K562 (cell line): ENCODE results near the gene GFAP. TPM values are rescaled to one million over a fixed set of nuclear protein-coding genes. Genes with fewer than 3 reads are reported as not detected.

Experiments used
- DMBX1 ChIP-seq: fragments of 250-450 bp; sonication (Bioruptor Pico); IDR thresholded peaks from 2 replicates; pipeline ENCODE4 v1.8.0; 2022; ENCODE audit warnings: inconsistent platforms, mild to moderate bottlenecking, moderate library complexity, borderline replicate concordance
- HDGF ChIP-seq: fragments of 450-650 bp; IDR thresholded peaks from 2 replicates; pipeline ENCODE4 v1.6.1; 2016
- ILF3 ChIP-seq: fragments of 450-650 bp; IDR thresholded peaks from 2 replicates; pipeline ENCODE4 v1.6.1; 2018; ENCODE audit warnings: antibody characterized with exemption, mild to moderate bottlenecking, moderate library complexity, borderline replicate concordance
- MBD2 ChIP-seq: sonication (generic); IDR thresholded peaks from 2 replicates; pipeline ENCODE4 v1.6.1; 2016; ENCODE audit warnings: low read depth, borderline replicate concordance
- MIER1 ChIP-seq: fragments of 450-650 bp; IDR thresholded peaks from 2 replicates; pipeline ENCODE4 v1.6.1; 2016; ENCODE audit warnings: antibody characterized with exemption, mild to moderate bottlenecking, low read depth
- POLR2AphosphoS5 ChIP-seq: IDR thresholded peaks from 2 replicates; pipeline ENCODE4 v1.6.1; 2011; ENCODE audit warnings: mild to moderate bottlenecking, low read depth, low read length, moderate library complexity; ENCODE audit not compliant: control insufficient read depth, insufficient read depth
- RBM25 ChIP-seq: fragments of 200-400 bp; formaldehyde crosslinking; IDR thresholded peaks from 2 replicates; pipeline ENCODE4 v1.6.1; 2018; ENCODE audit warnings: low read length, low read depth, moderate library complexity; ENCODE audit not compliant: severe bottlenecking
- RCOR1 ChIP-seq, 2 experiments: IDR thresholded peaks; 2 replicates each; pipeline ENCODE4 v1.6.1; 2012; ENCODE audit warnings: low read depth in 2 of 2, low read length in 2 of 2, borderline replicate concordance in 1 of 2, improper control_type of control experiment in 1 of 2
- SNIP1 ChIP-seq: fragments of 450-650 bp; IDR thresholded peaks from 2 replicates; pipeline ENCODE4 v1.7.1; 2017; ENCODE audit warnings: low read depth, mild to moderate bottlenecking
- STAG1 ChIP-seq: sonication (generic); formaldehyde crosslinking; IDR thresholded peaks from 2 replicates; pipeline ENCODE4 v1.5.0; 2020; ENCODE audit warnings: missing genetic modification reagents, borderline replicate concordance
- TFAM ChIP-seq: fragments of 250-450 bp; sonication (Bioruptor Pico); conservative IDR thresholded peaks from 2 replicates; pipeline ENCODE4 v1.5.0; 2021; ENCODE audit warnings: mild to moderate bottlenecking, moderate library complexity
- ZNF431 ChIP-seq: sonication (generic); formaldehyde crosslinking; IDR thresholded peaks from 2 replicates; pipeline ENCODE4 v1.8.0; 2022; ENCODE audit warnings: mild to moderate bottlenecking, missing genetic modification reagents
- polyA plus RNA-seq, 8 experiments: library from polyadenylated mRNA; depleted of rRNA in 4 of 8; stranded (reverse) in 5 of 8; unstranded in 3 of 8; fragments of >200 nt; fragmentation: Nextera tagmentation in 2 of 8; fragmentation: Illumina TruSeq in 1 of 8; extraction: Ambion mirVana in 2 of 8; extraction: Trizol in 1 of 8; gene quantifications; 2 replicates each; pipeline versions ENCODE4 v1.2.1 to v1.2.3, GENCODE V29; 2011 to 2014; ENCODE audit warnings: inconsistent platforms in 1 of 8, missing spikeins in 1 of 8
- total RNA-seq, 7 experiments: library from RNA; depleted of rRNA in 6 of 7; stranded (reverse); fragments of >200 nt in 6 of 7; fragmentation: Illumina TruSeq in 2 of 7; extraction: Trizol in 2 of 7; gene quantifications; 2 replicates each; pipeline versions ENCODE4 v1.2.1 to v1.2.3, GENCODE V29; 2011 to 2021; ENCODE audit warnings: low replicate concordance in 1 of 7
- TF ChIP-seq, protein P1 (sequence below), 2 experiments: fragments of 450-650 bp in 1 of 2; IDR thresholded peaks; 2 replicates each; pipeline ENCODE4 v1.6.1; 2011 to 2017; ENCODE audit warnings: low read depth in 2 of 2, antibody characterized with exemption in 1 of 2, borderline replicate concordance in 1 of 2, low read length in 1 of 2, mild to moderate bottlenecking in 1 of 2, mixed read lengths in 1 of 2; ENCODE audit not compliant: control insufficient read depth in 1 of 2
- TF ChIP-seq, protein P2 (sequence below): fragments of 450-650 bp; conservative IDR thresholded peaks from 2 replicates; pipeline ENCODE4 v1.6.1; 2016; ENCODE audit warnings: missing genetic modification characterization, low read depth, mild to moderate bottlenecking, control low read depth, missing compliant biosample characterization
- TF ChIP-seq, protein P3 (sequence below): sonication (generic); formaldehyde crosslinking; IDR thresholded peaks from 2 replicates; pipeline ENCODE4 v1.8.0; 2023; ENCODE audit warnings: missing genetic modification reagents, mild to moderate bottlenecking, borderline replicate concordance

Gene GFAP
- total and polyA plus RNA-seq, 9 of the 15 experiments (the other 6 are each of a cell fraction or from before 2014, with no cell fraction given) = 0.07 to 1.4 (median 0.60) TPM; not detected in 1

DNA sequence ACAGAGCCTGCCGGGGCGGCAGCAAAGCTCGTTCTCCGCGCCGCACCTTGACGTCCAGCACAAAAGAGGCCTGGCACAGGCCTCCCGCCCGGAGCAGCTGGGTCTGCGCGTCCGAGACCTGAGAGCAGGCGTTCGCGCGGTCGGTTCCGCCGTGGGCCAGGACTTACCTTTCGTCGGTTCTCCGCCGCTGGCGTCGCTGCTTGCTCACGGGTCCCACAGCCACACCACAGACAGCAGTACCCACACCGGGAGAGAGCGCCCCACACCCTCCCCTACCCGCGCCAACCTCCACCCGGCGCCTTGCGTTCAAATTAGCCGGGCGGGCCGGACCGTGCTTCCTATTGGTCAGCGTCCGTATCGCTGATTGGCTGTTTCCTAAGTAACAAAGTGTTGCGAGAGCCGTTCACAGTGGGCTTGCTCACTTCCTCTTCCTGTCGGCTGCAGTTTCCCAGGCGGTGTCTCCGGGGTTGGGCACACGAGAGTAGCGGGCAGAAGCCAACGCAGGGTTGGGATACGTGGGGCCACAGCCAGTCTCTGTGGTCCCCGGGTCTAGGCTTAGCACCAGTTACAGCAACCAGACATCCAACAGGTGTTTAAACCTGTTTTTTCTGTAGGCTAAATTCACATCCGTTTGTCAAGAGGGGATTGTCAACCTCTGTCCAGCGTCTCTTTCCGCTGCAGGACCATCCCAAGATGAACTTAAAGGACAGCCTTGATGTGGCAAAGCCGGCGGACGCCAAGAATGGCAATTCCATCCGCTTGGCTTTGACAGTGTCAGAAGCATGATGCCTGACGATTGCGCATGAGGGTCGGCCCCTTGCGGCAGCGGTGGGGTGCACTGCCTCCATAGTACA, 32.4 kb upstream of the GFAP start, which contains the start of gene KIF18B (continued):
- TF ChIP-seq, protein P1, sequence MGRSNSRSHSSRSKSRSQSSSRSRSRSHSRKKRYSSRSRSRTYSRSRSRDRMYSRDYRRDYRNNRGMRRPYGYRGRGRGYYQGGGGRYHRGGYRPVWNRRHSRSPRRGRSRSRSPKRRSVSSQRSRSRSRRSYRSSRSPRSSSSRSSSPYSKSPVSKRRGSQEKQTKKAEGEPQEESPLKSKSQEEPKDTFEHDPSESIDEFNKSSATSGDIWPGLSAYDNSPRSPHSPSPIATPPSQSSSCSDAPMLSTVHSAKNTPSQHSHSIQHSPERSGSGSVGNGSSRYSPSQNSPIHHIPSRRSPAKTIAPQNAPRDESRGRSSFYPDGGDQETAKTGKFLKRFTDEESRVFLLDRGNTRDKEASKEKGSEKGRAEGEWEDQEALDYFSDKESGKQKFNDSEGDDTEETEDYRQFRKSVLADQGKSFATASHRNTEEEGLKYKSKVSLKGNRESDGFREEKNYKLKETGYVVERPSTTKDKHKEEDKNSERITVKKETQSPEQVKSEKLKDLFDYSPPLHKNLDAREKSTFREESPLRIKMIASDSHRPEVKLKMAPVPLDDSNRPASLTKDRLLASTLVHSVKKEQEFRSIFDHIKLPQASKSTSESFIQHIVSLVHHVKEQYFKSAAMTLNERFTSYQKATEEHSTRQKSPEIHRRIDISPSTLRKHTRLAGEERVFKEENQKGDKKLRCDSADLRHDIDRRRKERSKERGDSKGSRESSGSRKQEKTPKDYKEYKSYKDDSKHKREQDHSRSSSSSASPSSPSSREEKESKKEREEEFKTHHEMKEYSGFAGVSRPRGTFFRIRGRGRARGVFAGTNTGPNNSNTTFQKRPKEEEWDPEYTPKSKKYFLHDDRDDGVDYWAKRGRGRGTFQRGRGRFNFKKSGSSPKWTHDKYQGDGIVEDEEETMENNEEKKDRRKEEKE (IDR thresholded peaks at IDR 0.05; ENCODE audit: borderline replicate concordance in 1 of 2, control insufficient read depth in 1 of 2, low read depth in 2 of 2, low read length in 1 of 2) = no peak
- no peak for TF ChIP-seq SNIP1
- TF ChIP-seq MBD2 = peak; percentile 57; the same call in 1 of the 2 replicates
- TF ChIP-seq, protein P2, sequence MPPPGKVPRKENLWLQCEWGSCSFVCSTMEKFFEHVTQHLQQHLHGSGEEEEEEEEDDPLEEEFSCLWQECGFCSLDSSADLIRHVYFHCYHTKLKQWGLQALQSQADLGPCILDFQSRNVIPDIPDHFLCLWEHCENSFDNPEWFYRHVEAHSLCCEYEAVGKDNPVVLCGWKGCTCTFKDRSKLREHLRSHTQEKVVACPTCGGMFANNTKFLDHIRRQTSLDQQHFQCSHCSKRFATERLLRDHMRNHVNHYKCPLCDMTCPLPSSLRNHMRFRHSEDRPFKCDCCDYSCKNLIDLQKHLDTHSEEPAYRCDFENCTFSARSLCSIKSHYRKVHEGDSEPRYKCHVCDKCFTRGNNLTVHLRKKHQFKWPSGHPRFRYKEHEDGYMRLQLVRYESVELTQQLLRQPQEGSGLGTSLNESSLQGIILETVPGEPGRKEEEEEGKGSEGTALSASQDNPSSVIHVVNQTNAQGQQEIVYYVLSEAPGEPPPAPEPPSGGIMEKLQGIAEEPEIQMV (tag) = 0 out of 2 replicates have a peak, but pooled peaks have one; percentile 16
- TF ChIP-seq ILF3 = no peak
- TF ChIP-seq, protein P3, sequence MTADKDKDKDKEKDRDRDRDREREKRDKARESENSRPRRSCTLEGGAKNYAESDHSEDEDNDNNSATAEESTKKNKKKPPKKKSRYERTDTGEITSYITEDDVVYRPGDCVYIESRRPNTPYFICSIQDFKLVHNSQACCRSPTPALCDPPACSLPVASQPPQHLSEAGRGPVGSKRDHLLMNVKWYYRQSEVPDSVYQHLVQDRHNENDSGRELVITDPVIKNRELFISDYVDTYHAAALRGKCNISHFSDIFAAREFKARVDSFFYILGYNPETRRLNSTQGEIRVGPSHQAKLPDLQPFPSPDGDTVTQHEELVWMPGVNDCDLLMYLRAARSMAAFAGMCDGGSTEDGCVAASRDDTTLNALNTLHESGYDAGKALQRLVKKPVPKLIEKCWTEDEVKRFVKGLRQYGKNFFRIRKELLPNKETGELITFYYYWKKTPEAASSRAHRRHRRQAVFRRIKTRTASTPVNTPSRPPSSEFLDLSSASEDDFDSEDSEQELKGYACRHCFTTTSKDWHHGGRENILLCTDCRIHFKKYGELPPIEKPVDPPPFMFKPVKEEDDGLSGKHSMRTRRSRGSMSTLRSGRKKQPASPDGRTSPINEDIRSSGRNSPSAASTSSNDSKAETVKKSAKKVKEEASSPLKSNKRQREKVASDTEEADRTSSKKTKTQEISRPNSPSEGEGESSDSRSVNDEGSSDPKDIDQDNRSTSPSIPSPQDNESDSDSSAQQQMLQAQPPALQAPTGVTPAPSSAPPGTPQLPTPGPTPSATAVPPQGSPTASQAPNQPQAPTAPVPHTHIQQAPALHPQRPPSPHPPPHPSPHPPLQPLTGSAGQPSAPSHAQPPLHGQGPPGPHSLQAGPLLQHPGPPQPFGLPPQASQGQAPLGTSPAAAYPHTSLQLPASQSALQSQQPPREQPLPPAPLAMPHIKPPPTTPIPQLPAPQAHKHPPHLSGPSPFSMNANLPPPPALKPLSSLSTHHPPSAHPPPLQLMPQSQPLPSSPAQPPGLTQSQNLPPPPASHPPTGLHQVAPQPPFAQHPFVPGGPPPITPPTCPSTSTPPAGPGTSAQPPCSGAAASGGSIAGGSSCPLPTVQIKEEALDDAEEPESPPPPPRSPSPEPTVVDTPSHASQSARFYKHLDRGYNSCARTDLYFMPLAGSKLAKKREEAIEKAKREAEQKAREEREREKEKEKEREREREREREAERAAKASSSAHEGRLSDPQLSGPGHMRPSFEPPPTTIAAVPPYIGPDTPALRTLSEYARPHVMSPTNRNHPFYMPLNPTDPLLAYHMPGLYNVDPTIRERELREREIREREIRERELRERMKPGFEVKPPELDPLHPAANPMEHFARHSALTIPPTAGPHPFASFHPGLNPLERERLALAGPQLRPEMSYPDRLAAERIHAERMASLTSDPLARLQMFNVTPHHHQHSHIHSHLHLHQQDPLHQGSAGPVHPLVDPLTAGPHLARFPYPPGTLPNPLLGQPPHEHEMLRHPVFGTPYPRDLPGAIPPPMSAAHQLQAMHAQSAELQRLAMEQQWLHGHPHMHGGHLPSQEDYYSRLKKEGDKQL = 0 out of 2 replicates have a peak, but pooled peaks have one; percentile 14
- TF ChIP-seq STAG1 = 0 out of 2 replicates have a peak, but pooled peaks have one; percentile 5
- peak; percentile 89 for TF ChIP-seq POLR2AphosphoS5
- TF ChIP-seq RBM25 = peak; percentile 46
- TF ChIP-seq DMBX1 (CRISPR knock-in tag) = 0 out of 2 replicates have a peak, but pooled peaks have one; percentile 47
- TF ChIP-seq ZNF431 (CRISPR knock-in tag) = peak; percentile 44; the same call in 1 of the 2 replicates
- 0 out of 2 replicates have a peak, but pooled peaks have one; percentile 44 for TF ChIP-seq MIER1
- TF ChIP-seq HDGF = 0 out of 2 replicates have a peak, but pooled peaks have one; percentile 34
- TF ChIP-seq TFAM (CRISPR knock-in tag) = no peak
- TF ChIP-seq RCOR1 (IDR thresholded peaks at IDR 0.05; ENCODE audit: borderline replicate concordance in 1 of 2, low read depth in 2 of 2, low read length in 2 of 2) = peak in 1 of 2 experiments; percentile 5; a peak in 1 of 4 replicates
